Measurements from ENCODE around the gene SBNO2. TPM values are rescaled to one million over a fixed set of nuclear protein-coding genes. Genes with fewer than 3 reads are reported as not detected.
A peak's percentile ranks its signal among the peaks of the same experiment; 100 is the strongest.
"Not testable (repeated sequence)": the region's sequence is repeated elsewhere in the genome, so short reads cannot be mapped to it uniquely, and the experiment has no call there.

The SBNO2 gene
- total and polyA plus RNA-seq, 9 of the 15 experiments (the other 6 are each of a cell fraction or from before 2014, with no cell fraction given) = 0.01 to 46.2 (median 6.7) TPM

DNA sequence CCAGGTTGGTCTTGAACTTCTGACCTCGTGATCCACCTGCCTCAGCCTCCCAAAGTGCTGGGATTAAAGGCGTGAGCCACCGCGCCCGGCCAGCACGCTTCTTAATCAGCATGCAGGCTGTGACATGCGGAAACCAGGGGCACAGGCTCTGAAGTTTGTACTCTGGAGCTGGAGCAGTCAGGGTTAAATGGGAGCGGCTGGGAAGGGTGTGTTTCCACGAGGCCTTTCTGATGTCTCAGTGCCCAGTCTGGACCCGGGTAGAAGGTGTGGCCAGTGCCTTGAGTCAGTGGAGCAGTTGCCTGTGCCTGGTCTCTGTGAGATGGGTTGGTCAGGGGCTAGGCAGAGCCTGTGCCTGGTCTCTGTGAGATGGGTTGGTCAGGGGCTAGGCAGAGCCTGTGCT lies 34.8 kb upstream of the SBNO2 start:
- in situ Hi-C loops (cut with MboI); H3K9me3 ChIP-seq (replicated peaks; ENCODE audit: control insufficient read depth, insufficient read depth, low read depth, low read length); POLR2A ChIA-PET; CTCF ChIA-PET (ENCODE audit: low intra/inter-chr PET ratio); H2AFZ ChIP-seq (ENCODE audit: low read depth, low read length); DNase-seq (ENCODE audit: extremely low read depth in 1 of 4, low spot score in 3 of 4); intact Hi-C loops (cut with micrococcal nuclease); FAIRE-seq; BruUV-seq (replicated peaks); ATAC-seq; H3K27me3 ChIP-seq (ENCODE audit: control insufficient read depth in 2 of 2, insufficient read depth in 2 of 2, low read length in 2 of 2): not testable (repeated sequence)
- H4K20me1 ChIP-seq (replicated peaks; ENCODE audit: control insufficient read depth, insufficient read depth, low read length) = peaks cover 41% of the 10 kb centered on the region
- H3K9me1 ChIP-seq (ENCODE audit: control insufficient read depth, insufficient read depth, low read length) = peaks cover 12% of the 10 kb centered on the region
- H3K27ac ChIP-seq (ENCODE audit: extremely low read depth, low read depth, low read length) = peak overlapping the region; percentile 91; the same call in 2 of the 3 replicates
- peak overlapping the region; percentile 81 to 89; a peak in 3 of 4 replicates for H3K9ac ChIP-seq (ENCODE audit: insufficient read depth in 1 of 2, low read depth in 2 of 2, low read length in 2 of 2)
- TF ChIP-seq POLR2B (IDR thresholded peaks at IDR 0.05; ENCODE audit: low read depth, partially characterized antibody) = peak; percentile 13
- WGBS (ENCODE audit: insufficient coverage, low coverage, missing lambda C conversion rate) = 53% methylated on average over 10 of the region's 10 CpGs
- peak overlapping the region; percentile 27; the same call in 1 of the 2 replicates for H3K4me3 ChIP-seq
- peaks cover 51% of the 10 kb centered on the region; the same call in 2 of the 3 replicates for H3K36me3 ChIP-seq (ENCODE audit: control insufficient read depth, insufficient read depth, low read length)
- H3K79me2 ChIP-seq (ENCODE audit: control insufficient read depth, insufficient read depth, low read length) = peaks cover 77% of the 10 kb centered on the region
- H3K4me1 ChIP-seq (replicated peaks in 1 of 2; ENCODE audit: control insufficient read depth in 2 of 2, insufficient read depth in 2 of 2, low read length in 2 of 2) = peaks cover 36 to 79% of the 10 kb centered on the region in 2 experiments
- H3K4me2 ChIP-seq (ENCODE audit: insufficient read depth, low read length) = peak overlapping the region; percentile 69

DNA sequence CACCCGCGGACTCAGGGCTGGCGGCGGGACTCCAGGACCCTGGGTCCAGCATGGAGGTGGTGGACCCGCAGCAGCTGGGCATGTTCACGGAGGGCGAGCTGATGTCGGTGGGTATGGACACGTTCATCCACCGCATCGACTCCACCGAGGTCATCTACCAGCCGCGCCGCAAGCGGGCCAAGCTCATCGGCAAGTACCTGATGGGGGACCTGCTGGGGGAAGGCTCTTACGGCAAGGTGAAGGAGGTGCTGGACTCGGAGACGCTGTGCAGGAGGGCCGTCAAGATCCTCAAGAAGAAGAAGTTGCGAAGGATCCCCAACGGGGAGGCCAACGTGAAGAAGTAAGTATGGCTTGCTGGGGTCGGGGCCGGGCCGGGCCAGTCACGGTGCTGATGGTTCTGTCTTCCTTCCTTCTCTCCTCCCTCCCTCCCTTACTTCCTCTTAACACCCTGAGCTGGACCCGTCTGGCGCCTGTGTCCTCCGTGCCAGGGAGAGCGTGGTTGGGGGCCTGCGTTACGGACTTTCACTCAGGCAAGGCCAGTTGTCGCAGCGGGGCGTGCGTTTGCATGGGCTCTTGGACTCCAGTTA lies 32.9 kb upstream of the SBNO2 start:
- in situ Hi-C loops (cut with MboI) (no loop called here), intact Hi-C loops (cut with micrococcal nuclease) (no loop called here)
- peaks cover 12% of the 10 kb centered on the region for H3K9me1 ChIP-seq (ENCODE audit: control insufficient read depth, insufficient read depth, low read length)
- H3K4me3 ChIP-seq = peak overlapping the region; percentile 83
- TSS peak; percentile 65 for BruUV-seq (replicated peaks)
- H4K20me1 ChIP-seq (replicated peaks; ENCODE audit: control insufficient read depth, insufficient read depth, low read length) = peaks cover 32% of the 10 kb centered on the region
- ATAC-seq (no peak; the same call in 1 of the 3 replicates), DNase-seq (ENCODE audit: extremely low read depth in 1 of 4, low spot score in 3 of 4) (peak in 1 of 4 experiments; percentile 45), FAIRE-seq (no peak)
- no peaks in the 10 kb centered on the region for H3K9me3 ChIP-seq (replicated peaks; ENCODE audit: control insufficient read depth, insufficient read depth, low read depth, low read length)
- ChIA-PET CTCF (ENCODE audit: low intra/inter-chr PET ratio) (interaction anchor here (0.6 kb wide), 1 partner anchor 283 kb away, joined by 3 read pairs; no protein-coding TSS in a partner anchor), POLR2A (interaction anchor here (0.6 kb wide), 1 partner anchor 211 kb away, joined by 3 read pairs; no protein-coding TSS in a partner anchor)
- peaks cover 60% of the 10 kb centered on the region for H3K79me2 ChIP-seq (ENCODE audit: control insufficient read depth, insufficient read depth, low read length)
- WGBS (ENCODE audit: insufficient coverage, low coverage, missing lambda C conversion rate) = 1% methylated on average over 30 of the region's 38 CpGs
- H3K4me1 ChIP-seq (replicated peaks in 1 of 2; ENCODE audit: control insufficient read depth in 2 of 2, insufficient read depth in 2 of 2, low read length in 2 of 2) = peaks cover 44 to 86% of the 10 kb centered on the region in 2 experiments
- H3K36me3 ChIP-seq (ENCODE audit: control insufficient read depth, insufficient read depth, low read length) = peaks cover 38% of the 10 kb centered on the region; the same call in 2 of the 3 replicates
- peak overlapping the region; percentile 96 for H3K4me2 ChIP-seq (ENCODE audit: insufficient read depth, low read length)
- H3K27me3 ChIP-seq (ENCODE audit: control insufficient read depth in 2 of 2, insufficient read depth in 2 of 2, low read length in 2 of 2) = no peaks in the 10 kb centered on the region
- H2AFZ ChIP-seq (ENCODE audit: low read depth, low read length) = no peak overlapping the region
- H3K27ac ChIP-seq (ENCODE audit: extremely low read depth, low read depth, low read length) = peak overlapping the region; percentile 91
- H3K9ac ChIP-seq (ENCODE audit: insufficient read depth in 1 of 2, low read depth in 2 of 2, low read length in 2 of 2) = peak overlapping the region; percentile 81 to 96
- TF ChIP-seq CBX1 (IDR thresholded peaks at IDR 0.05; ENCODE audit: low read depth) = peak; percentile 15; the same call in 1 of the 2 replicates
- TF ChIP-seq, protein P1, sequence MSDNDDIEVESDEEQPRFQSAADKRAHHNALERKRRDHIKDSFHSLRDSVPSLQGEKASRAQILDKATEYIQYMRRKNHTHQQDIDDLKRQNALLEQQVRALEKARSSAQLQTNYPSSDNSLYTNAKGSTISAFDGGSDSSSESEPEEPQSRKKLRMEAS (CRISPR knock-in tag; IDR thresholded peaks at IDR 0.05) = no peak
- TF ChIP-seq POLR2AphosphoS2 (IDR thresholded peaks at IDR 0.05; ENCODE audit: low read length) = no peak
- TF ChIP-seq, protein P2, sequence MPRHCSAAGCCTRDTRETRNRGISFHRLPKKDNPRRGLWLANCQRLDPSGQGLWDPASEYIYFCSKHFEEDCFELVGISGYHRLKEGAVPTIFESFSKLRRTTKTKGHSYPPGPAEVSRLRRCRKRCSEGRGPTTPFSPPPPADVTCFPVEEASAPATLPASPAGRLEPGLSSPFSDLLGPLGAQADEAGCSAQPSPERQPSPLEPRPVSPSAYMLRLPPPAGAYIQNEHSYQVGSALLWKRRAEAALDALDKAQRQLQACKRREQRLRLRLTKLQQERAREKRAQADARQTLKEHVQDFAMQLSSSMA (CRISPR knock-in tag; IDR thresholded peaks at IDR 0.05) = no peak
- TF ChIP-seq L3MBTL2 (IDR thresholded peaks at IDR 0.05) = no peak
- no peak for TF ChIP-seq ZNF668 (CRISPR knock-in tag; IDR thresholded peaks at IDR 0.05)
- TF ChIP-seq NBN (IDR thresholded peaks at IDR 0.05; ENCODE audit: low read depth) = no peak
- no peak for TF ChIP-seq KDM2B (CRISPR knock-in tag; IDR thresholded peaks at IDR 0.05)
- TF ChIP-seq KDM5B (IDR thresholded peaks at IDR 0.05; ENCODE audit: insufficient replicate concordance, low read depth, low read length) = peak; percentile 75
- TF ChIP-seq COPS2 (conservative IDR thresholded peaks at IDR 0.05) = no peak
- TF ChIP-seq, protein P3, sequence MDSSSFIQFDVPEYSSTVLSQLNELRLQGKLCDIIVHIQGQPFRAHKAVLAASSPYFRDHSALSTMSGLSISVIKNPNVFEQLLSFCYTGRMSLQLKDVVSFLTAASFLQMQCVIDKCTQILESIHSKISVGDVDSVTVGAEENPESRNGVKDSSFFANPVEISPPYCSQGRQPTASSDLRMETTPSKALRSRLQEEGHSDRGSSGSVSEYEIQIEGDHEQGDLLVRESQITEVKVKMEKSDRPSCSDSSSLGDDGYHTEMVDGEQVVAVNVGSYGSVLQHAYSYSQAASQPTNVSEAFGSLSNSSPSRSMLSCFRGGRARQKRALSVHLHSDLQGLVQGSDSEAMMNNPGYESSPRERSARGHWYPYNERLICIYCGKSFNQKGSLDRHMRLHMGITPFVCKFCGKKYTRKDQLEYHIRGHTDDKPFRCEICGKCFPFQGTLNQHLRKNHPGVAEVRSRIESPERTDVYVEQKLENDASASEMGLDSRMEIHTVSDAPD (CRISPR knock-in tag; IDR thresholded peaks at IDR 0.05) = no peak
